Testis (tissue), 3 donors: Measurements from ENCODE around the gene CERS2. TPM values are rescaled to one million over a fixed set of nuclear protein-coding genes. Genes with fewer than 3 reads are reported as not detected.
A peak's percentile ranks its signal among the peaks of the same experiment; 100 is the strongest.

ENCODE experiments used
- DNase-seq: peaks from one replicate; pipeline ENCODE4 v3.0.0-alpha.2; 2019
- H3K27ac ChIP-seq, 2 donors: fragments of 200-600 bp; sonication (generic); one replicate each; pipeline ENCODE4 v1.5.1; 2019
- H3K27me3 ChIP-seq: fragments of 200-600 bp; sonication (generic); one replicate; pipeline ENCODE4 v1.5.1; 2019
- H3K36me3 ChIP-seq: fragments of 200-600 bp; sonication (generic); one replicate; pipeline ENCODE4 v1.5.1; 2017; ENCODE audit warnings: low read depth; ENCODE audit errors: missing control alignments
- H3K4me1 ChIP-seq: fragments of 200-600 bp; sonication (generic); one replicate; pipeline ENCODE4 v1.5.1; 2019
- H3K4me3 ChIP-seq, 2 donors: fragments of 200-600 bp; sonication (generic); one replicate each; pipeline ENCODE4 v1.5.1; 2017 to 2019
- H3K9me3 ChIP-seq: fragments of 200-600 bp; sonication (generic); one replicate; pipeline ENCODE4 v1.5.1; 2017
- POLR2A ChIP-seq: fragments of 450-650 bp; IDR thresholded peaks from one replicate; pipeline ENCODE4 v1.6.1; 2017; ENCODE audit warnings: antibody characterized with exemption, mild to moderate bottlenecking, moderate library complexity
- WGBS, 2 donors: methylation state at CpG; one replicate each; pipeline ENCODE4 v1.1.5; 2018; 5-methylcytosine and 5-hydroxymethylcytosine counted together
- intact Hi-C: fragments of 100-400 bp; cut with DNase I; formaldehyde crosslinking; loops from one replicate; pipeline ENCODE4 v1.15.1; 2023; ENCODE audit warnings: low total_unique reads
- polyA plus RNA-seq: library from polyadenylated mRNA; stranded (reverse); fragments of 350-450 nt; fragmentation: Illumina TruSeq; extraction: RNeasy Lipid Tissue Mini Kit (QIAGEN cat#74804); gene quantifications from one replicate; pipeline ENCODE4 v1.2.3, GENCODE V29; 2014; ENCODE audit warnings: low read depth, low replicate concordance; ENCODE audit not compliant: insufficient read depth
- total RNA-seq, 2 donors: library from RNA; depleted of rRNA; stranded (reverse); fragments of >200 nt; gene quantifications; one replicate each; pipeline ENCODE4 v1.2.3, GENCODE V29; 2016
- TF ChIP-seq, protein P1 (sequence below), 3 experiments: fragments of 450-650 bp in 2 of 3; fragments of 200-600 bp in 1 of 3; sonication (generic) in 1 of 3; IDR thresholded peaks; one replicate each; pipeline ENCODE4 v1.5.1; 2016 to 2019; ENCODE audit warnings: antibody characterized with exemption in 3 of 3, mild to moderate bottlenecking in 2 of 3, moderate library complexity in 1 of 3

Gene CERS2
- total and polyA plus RNA-seq, 3 donors from 2014 or later = 92.7 to 138 (median 116) TPM

DNA sequence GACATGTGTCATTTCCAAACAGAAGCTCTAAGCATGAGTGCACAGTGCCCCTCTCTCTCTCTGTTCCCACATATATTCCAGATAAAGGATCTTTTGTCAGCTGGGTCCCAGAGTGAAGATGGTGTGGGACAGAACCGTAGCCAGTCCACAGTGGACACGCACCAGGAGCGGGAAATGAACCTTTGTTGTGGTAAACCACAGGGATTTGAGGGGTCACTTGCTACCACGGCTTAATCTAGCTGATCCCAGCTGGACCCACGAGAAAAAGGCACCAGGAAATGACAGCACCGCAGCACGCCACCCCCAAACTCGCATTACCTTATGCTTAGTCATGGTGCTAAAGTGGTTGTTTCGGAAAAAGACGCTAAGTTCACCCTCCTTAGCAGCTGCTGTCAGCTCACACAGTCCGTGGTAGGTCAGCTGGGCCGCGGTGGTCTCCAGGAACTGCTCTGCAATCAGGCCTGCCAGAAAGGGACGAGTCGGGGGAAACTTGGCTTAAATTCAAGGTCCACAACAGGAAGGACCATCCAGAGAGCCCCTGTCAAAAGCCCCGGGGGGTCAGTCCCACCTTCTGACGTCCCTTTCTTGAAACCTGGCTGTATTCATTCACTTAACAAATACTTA lies 24.5 kb upstream of the CERS2 start:
- DNase-seq = no peak
- Histone ChIP-seq H3K27ac (no peak overlapping the region), H3K36me3 (no peaks in the 10 kb centered on the region), H3K4me1 (peaks cover 17% of the 10 kb centered on the region), H3K9me3 (no peaks in the 10 kb centered on the region), H3K4me3 (no peak overlapping the region), H3K27me3 (no peaks in the 10 kb centered on the region)
- WGBS, 2 donors = 73 to 80% methylated on average over 17 of the region's 17 CpGs
- no peak for TF ChIP-seq POLR2A
- TF ChIP-seq, protein P1, sequence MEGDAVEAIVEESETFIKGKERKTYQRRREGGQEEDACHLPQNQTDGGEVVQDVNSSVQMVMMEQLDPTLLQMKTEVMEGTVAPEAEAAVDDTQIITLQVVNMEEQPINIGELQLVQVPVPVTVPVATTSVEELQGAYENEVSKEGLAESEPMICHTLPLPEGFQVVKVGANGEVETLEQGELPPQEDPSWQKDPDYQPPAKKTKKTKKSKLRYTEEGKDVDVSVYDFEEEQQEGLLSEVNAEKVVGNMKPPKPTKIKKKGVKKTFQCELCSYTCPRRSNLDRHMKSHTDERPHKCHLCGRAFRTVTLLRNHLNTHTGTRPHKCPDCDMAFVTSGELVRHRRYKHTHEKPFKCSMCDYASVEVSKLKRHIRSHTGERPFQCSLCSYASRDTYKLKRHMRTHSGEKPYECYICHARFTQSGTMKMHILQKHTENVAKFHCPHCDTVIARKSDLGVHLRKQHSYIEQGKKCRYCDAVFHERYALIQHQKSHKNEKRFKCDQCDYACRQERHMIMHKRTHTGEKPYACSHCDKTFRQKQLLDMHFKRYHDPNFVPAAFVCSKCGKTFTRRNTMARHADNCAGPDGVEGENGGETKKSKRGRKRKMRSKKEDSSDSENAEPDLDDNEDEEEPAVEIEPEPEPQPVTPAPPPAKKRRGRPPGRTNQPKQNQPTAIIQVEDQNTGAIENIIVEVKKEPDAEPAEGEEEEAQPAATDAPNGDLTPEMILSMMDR (IDR thresholded peaks at IDR 0.05) = no peak
- intact Hi-C loops = no loop called here

DNA sequence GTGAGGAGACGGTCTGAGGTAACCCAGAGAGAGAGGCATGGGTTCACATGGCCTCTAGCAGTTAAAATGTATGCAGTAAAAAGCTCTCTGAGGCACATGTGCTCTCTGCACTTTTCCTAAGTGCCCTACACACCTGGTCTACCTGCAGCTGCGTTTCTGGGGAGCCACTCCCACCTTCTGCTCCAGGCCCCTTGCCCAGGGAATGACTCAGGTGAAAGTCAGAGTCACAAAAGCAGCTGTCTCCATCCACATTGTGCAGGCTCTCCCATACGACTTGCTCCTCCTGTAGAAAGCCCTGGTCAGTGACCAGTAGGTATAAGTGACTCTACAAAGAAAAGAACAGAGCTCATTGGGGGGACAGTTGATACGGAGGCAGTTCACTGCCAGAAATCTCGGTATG lies 23.3 kb upstream of the CERS2 start:
- intact Hi-C loops = no loop called here

DNA sequence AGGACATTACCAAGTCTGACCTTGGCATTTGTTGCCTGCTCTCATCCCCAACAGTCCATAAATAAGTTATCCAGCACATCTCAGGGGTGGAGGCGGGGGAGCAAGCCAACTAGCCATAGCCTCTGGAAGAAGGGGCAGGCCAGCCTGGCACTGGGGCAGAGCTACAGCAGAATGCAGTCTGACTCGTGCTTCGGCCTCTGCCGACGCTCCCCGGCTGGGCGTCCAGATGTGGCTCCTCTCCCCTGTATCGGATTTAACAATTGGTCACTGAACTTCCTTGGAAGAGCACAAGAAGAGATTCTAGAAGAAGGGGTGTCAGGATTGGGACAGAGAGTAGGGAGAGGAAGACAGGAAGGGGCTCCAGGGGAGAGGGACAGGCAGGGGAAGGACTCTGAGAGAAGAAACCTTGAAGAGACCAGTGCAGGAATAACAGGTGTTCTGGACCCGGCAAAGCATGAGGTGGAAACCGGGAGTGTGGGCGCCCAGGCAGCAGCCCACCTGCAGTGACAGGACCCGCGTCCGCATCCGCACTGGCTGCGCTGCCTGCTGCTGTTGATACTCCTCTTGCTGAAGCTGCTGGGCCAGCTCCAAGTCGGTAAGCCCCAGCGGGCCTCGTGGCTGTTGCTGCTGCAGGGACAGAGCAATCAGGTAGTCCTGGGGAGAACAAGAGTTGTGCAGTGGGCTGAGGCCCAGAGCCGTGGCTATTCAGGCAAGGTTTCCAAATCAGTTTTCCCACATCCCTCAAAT lies 22.7 kb upstream of the CERS2 start:
- Histone ChIP-seq H3K27ac (no peak overlapping the region), H3K27me3 (no peaks in the 10 kb centered on the region), H3K4me3 (no peak overlapping the region), H3K36me3 (no peaks in the 10 kb centered on the region), H3K4me1 (no peaks in the 10 kb centered on the region), H3K9me3 (no peaks in the 10 kb centered on the region)
- intact Hi-C loops = no loop called here
- DNase-seq = no peak
- TF ChIP-seq, protein P1 (IDR thresholded peaks at IDR 0.05) = no peak
- no peak for TF ChIP-seq POLR2A
- WGBS, 2 donors = 86% methylated on average over 15 to 20 of the region's 20 CpGs

More for the DNA sequence above, 23.3 kb upstream of the CERS2 start:
- DNase-seq = no peak
- Histone ChIP-seq H3K4me1 (peaks cover 5% of the 10 kb centered on the region), H3K36me3 (no peaks in the 10 kb centered on the region), H3K27me3 (no peaks in the 10 kb centered on the region), H3K27ac (no peak overlapping the region), H3K4me3 (no peak overlapping the region), H3K9me3 (no peaks in the 10 kb centered on the region)
- TF ChIP-seq, protein P1 (IDR thresholded peaks at IDR 0.05) = no peak
- no peak for TF ChIP-seq POLR2A
- WGBS, 2 donors = 65 to 78% methylated on average over 3 to 5 of the region's 5 CpGs

DNA sequence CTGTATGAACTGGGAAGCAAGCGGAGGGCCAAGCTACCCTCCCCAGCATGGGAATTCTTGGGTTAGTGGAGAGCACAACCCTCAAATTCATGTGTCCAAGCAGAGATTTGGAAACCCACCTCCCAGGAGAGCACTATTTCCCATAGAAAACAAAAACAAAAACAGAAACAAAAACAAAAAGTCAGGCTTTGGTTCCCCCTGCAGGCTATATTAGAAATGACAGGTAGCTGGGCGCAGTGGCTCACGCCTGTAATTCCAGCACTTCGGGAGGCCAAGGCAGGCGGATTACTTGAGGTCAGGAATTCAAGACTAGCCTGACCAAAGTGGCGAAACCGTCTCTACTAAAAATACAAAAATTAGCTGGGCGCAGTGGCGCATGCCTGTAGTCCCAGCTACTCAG lies 21.3 kb upstream of the CERS2 start:
- H3K36me3 ChIP-seq = no peaks in the 10 kb centered on the region
- H3K4me1 ChIP-seq = no peaks in the 10 kb centered on the region
- WGBS, 2 donors = 35 to 44% methylated on average over 9 of the region's 9 CpGs
- H3K27me3 ChIP-seq = no peaks in the 10 kb centered on the region
- no peaks in the 10 kb centered on the region for H3K9me3 ChIP-seq
- peak overlapping the region; percentile 12 to 80 for H3K27ac ChIP-seq
- H3K4me3 ChIP-seq = no peak overlapping the region
- peak; percentile 65 for DNase-seq
- TF ChIP-seq, protein P1 (IDR thresholded peaks at IDR 0.05) = peak; percentile 78 to 90 (median 90)
- TF ChIP-seq POLR2A = no peak
- intact Hi-C loops = no loop called here
